Cardiac fibroblast (primary cell): Measurements from ENCODE around the gene C3orf38.

Experiments used
- DNase-seq, 2 donors: peaks; one replicate each; pipeline versions ENCODE4 v3.0.0 to v3.0.0-alpha.2; 2010; ENCODE audit warnings: low read depth in 2 of 2
- H3K4me3 ChIP-seq, 2 donors: replicated peaks in 1 of 2; 1 replicate in 1 of 2; 2 replicates in 1 of 2; pipeline ENCODE4 v1.5.1; 2011; ENCODE audit warnings: low read depth in 2 of 2, low read length in 2 of 2, mild to moderate bottlenecking in 2 of 2, moderate library complexity in 1 of 2
- TF ChIP-seq, protein P1 (sequence below): IDR thresholded peaks from one replicate; pipeline ENCODE4 v1.5.1; 2011; ENCODE audit warnings: low read depth, mild to moderate bottlenecking, low read length, inconsistent platforms

The C3orf38 gene

GRCh38 chr3:88141458-88142083 is 8.2 kb upstream of the C3orf38 start:
- no peak overlapping the region for H3K4me3 ChIP-seq
- TF ChIP-seq, protein P1, sequence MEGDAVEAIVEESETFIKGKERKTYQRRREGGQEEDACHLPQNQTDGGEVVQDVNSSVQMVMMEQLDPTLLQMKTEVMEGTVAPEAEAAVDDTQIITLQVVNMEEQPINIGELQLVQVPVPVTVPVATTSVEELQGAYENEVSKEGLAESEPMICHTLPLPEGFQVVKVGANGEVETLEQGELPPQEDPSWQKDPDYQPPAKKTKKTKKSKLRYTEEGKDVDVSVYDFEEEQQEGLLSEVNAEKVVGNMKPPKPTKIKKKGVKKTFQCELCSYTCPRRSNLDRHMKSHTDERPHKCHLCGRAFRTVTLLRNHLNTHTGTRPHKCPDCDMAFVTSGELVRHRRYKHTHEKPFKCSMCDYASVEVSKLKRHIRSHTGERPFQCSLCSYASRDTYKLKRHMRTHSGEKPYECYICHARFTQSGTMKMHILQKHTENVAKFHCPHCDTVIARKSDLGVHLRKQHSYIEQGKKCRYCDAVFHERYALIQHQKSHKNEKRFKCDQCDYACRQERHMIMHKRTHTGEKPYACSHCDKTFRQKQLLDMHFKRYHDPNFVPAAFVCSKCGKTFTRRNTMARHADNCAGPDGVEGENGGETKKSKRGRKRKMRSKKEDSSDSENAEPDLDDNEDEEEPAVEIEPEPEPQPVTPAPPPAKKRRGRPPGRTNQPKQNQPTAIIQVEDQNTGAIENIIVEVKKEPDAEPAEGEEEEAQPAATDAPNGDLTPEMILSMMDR: no peak
- DNase-seq: peak; percentile 12 to 69

GRCh38 chr3:88142094-88142624 is 7.6 kb upstream of the C3orf38 start:
- peak; percentile 8 to 64 for DNase-seq
- TF ChIP-seq, protein P1: no peak
- H3K4me3 ChIP-seq: no peak overlapping the region

DNA sequence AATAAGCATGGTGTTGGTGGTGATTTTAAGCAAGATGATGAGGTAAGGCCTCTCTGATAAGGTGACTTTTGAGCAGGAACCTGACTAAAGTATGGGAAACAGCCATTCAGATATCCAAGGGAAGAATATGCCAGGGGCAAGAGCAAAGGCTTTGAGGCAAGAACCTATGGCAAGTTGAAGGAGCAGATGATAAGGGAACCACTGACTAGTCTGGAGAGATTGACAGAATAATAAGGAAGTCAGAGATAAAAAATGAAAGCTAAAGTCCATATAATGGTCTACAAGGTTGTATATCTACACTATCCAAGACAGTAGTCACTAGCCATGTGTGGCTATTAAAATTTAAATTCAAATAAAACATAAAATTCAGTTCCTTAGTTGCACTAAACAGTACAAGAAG is 2.5 kb upstream of the C3orf38 start:
- no peak for DNase-seq
- TF ChIP-seq, protein P1: no peak

GRCh38 chr3:88148651-88149050 is 1.1 kb upstream of the C3orf38 start:
- peak overlapping the region; percentile 98 for H3K4me3 ChIP-seq
- no peak for DNase-seq
- TF ChIP-seq, protein P1: no peak

More for the DNA sequence above, 2.5 kb upstream of the C3orf38 start:
- no peak overlapping the region for H3K4me3 ChIP-seq

DNA sequence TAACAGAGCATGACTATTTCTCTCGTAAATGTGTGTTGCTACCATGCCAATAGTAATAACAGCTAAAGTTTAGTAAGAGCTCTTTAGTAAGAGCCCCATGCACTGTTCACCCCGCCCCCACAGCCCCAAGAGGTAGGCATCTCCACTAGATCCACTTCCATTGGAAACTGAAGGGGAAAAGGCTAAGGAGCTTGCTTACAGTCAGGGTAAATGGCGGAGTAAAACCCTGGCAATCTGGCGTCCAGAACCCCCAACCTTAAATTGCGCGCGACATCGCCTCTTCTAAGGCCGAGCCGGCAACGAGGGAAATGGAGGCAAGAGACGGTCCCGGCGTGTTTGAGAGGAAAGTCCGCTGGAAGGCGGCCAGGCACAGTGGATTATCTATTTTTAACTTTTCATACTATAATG is 654 bp upstream of the C3orf38 start:
- peak overlapping the region; percentile 98 for H3K4me3 ChIP-seq
- TF ChIP-seq, protein P1: no peak
- DNase-seq: peak in 1 of 2 donors; percentile 51

- peak overlapping the region; percentile 98 for H3K4me3 ChIP-seq
- peak; percentile 20 to 26 for DNase-seq
- TF ChIP-seq, protein P1: no peak
Observed at GRCh38 chr3:88150371-88150770, 612 bp downstream of the C3orf38 start.
